SU-DHL-6 (cell line): ENCODE measurements around the gene AQP5.

ENCODE experiments used
- H2AFZ ChIP-seq: fragments of 200-600 bp; sonication (generic); 2 replicates; pipeline ENCODE4 v1.6.1; 2014; ENCODE audit warnings: low read depth, mild to moderate bottlenecking, moderate library complexity, mixed read lengths, antibody characterized with exemption, low read length; ENCODE audit not compliant: severe bottlenecking
- H3F3A ChIP-seq: fragments of 200-600 bp; shearing (Covaris generic); 2 replicates; pipeline ENCODE4 v1.6.0; 2016; ENCODE audit warnings: antibody characterized with exemption, mild to moderate bottlenecking; ENCODE audit not compliant: insufficient read depth
- H3K27ac ChIP-seq: fragments of 200-600 bp; sonication (generic); 2 replicates; pipeline ENCODE4 v1.5.1; 2016; ENCODE audit warnings: low read depth, mild to moderate bottlenecking, low read length, moderate library complexity, mixed read lengths
- H3K27me3 ChIP-seq: fragments of 200-600 bp; sonication (generic), shearing (Covaris generic); 2 replicates; pipeline ENCODE4 v1.6.0; 2014; ENCODE audit warnings: mild to moderate bottlenecking, low read length
- H3K36me3 ChIP-seq: fragments of 200-600 bp; sonication (generic); 2 replicates; pipeline ENCODE4 v1.6.1; 2014; ENCODE audit warnings: mild to moderate bottlenecking, low read length, mixed read lengths
- H3K4me2 ChIP-seq: fragments of 300-600, 200-600 bp; shearing (Covaris generic), sonication (generic); 2 replicates; pipeline ENCODE4 v1.6.0; 2014; ENCODE audit warnings: low read length, low read depth, mild to moderate bottlenecking; ENCODE audit not compliant: poor library complexity, severe bottlenecking
- H3K4me3 ChIP-seq: fragments of 200-600 bp; sonication (generic); 2 replicates; pipeline ENCODE4 v1.5.1; 2014; ENCODE audit warnings: antibody characterized with exemption, low read length, mild to moderate bottlenecking, mixed read lengths; ENCODE audit not compliant: insufficient read depth, poor library complexity, severe bottlenecking
- H3K79me2 ChIP-seq: fragments of 200-600 bp; sonication (generic); 2 replicates; pipeline ENCODE4 v1.6.1; 2014; ENCODE audit warnings: mild to moderate bottlenecking, low read length, moderate library complexity; ENCODE audit not compliant: insufficient read depth
- H3K9ac ChIP-seq: fragments of 200-600 bp; sonication (generic); 2 replicates; pipeline ENCODE4 v1.7.0; 2014; ENCODE audit warnings: mild to moderate bottlenecking, low read length
- H3K9me2 ChIP-seq: fragments of 200-600 bp; sonication (generic); replicated peaks from 2 replicates; pipeline ENCODE4 v1.6.1; 2014; ENCODE audit warnings: low read length; ENCODE audit not compliant: insufficient read depth
- H3K9me3 ChIP-seq: fragments of 200-600 bp; sonication (generic); 2 replicates; pipeline ENCODE4 v1.6.1; 2014; ENCODE audit warnings: low read length, mixed read lengths; ENCODE audit not compliant: insufficient read depth
- H4K20me1 ChIP-seq: fragments of 200-600 bp; sonication (generic); 2 replicates; pipeline ENCODE4 v1.6.1; 2014; ENCODE audit warnings: low read depth, mild to moderate bottlenecking, antibody characterized with exemption, low read length, moderate library complexity, mixed read lengths
- CTCF ChIP-seq: fragments of 200-600 bp; sonication (generic); IDR thresholded peaks from one replicate; pipeline ENCODE4 v1.5.1; 2017; ENCODE audit warnings: antibody characterized with exemption, mild to moderate bottlenecking, low read length, moderate library complexity; ENCODE audit not compliant: insufficient read depth, poor library complexity, severe bottlenecking
- EZH2phosphoT487 ChIP-seq: fragments of 200-600 bp; sonication (generic), shearing (Covaris generic); conservative IDR thresholded peaks from 2 replicates; pipeline ENCODE4 v1.6.1; 2018; ENCODE audit warnings: mild to moderate bottlenecking, antibody characterized with exemption, low read length, moderate library complexity, mixed read lengths

Gene AQP5

DNA sequence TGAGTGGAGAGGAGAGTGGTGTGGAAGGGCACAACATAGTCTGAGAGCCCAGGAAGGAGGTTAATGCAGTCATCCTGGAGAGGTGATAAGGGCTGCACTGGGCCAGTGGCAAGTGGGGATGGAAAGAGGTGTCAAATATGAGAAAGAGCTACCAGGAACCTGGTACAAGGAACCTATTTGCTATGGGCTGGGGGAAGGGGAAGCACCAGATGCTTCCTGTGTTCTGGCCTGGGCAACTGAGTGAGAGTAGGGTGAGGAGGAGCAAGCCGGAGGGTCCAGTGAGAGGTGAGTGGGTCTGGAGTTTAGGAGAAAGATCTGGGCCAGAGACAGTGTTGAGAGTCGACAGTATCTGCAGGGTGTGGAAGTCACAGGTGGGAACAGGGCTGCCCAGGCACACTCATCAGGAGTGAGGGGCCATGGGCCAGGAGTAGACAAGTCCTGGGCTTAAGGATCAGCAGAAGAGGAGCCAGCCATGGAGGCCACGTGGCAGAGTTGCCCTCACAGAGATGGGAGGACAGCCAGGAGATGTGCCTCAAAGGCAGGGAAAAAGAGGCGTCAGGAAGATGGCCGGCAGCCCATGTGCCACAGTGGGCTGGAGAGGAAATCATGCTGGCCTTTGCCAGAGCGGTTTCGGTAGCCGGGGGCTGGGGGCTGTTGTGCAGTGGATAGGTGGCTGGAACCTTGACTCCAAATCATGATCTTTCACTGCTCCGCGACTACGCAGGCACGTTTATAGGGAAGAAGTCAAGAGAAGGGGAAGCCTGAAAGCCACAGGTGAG, 8.2 kb downstream of the AQP5 start:
- H3F3A ChIP-seq, result no peaks in the 10 kb centered on the region
- no peaks in the 10 kb centered on the region for H4K20me1 ChIP-seq
- H3K4me3 ChIP-seq, result no peak overlapping the region
- no peak overlapping the region for H3K27ac ChIP-seq
- no peak overlapping the region for H3K9ac ChIP-seq
- no peak overlapping the region for H2AFZ ChIP-seq
- no peaks in the 10 kb centered on the region for H3K9me3 ChIP-seq
- no peak for TF ChIP-seq EZH2phosphoT487
- no peak for TF ChIP-seq CTCF
- no peaks in the 10 kb centered on the region for H3K36me3 ChIP-seq
- H3K27me3 ChIP-seq, result no peaks in the 10 kb centered on the region
- no peaks in the 10 kb centered on the region for H3K9me2 ChIP-seq
- H3K79me2 ChIP-seq, result no peaks in the 10 kb centered on the region
- no peak overlapping the region for H3K4me2 ChIP-seq

DNA sequence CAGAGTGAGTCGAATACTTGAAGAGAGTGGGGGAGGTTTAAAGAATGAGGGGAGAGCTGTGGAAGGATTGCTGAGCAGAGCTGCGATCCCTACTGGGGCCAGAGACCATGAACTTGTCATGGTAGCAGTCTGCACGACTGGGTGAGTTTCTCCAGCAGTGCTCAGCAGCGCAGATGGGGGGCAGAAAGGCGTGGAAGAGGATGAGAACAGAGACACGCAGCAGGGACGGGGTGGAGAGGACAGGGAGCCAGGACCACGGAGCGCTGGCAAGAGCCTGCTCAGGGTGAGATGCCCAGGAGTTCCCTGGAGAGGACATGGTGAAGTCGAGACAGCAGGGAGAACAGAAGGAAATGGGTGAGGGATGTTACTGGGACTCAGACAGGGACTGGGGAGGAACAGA, 9.0 kb downstream of the AQP5 start:
- no peak overlapping the region for H3K9ac ChIP-seq
- no peaks in the 10 kb centered on the region for H3F3A ChIP-seq
- no peak overlapping the region for H3K27ac ChIP-seq
- H3K4me3 ChIP-seq, result no peak overlapping the region
- H4K20me1 ChIP-seq, result no peaks in the 10 kb centered on the region
- H2AFZ ChIP-seq, result no peak overlapping the region
- TF ChIP-seq EZH2phosphoT487 (no peak), CTCF (no peak)
- H3K79me2 ChIP-seq, result no peaks in the 10 kb centered on the region
- H3K36me3 ChIP-seq, result no peaks in the 10 kb centered on the region
- H3K27me3 ChIP-seq, result no peaks in the 10 kb centered on the region
- no peaks in the 10 kb centered on the region for H3K9me2 ChIP-seq
- H3K9me3 ChIP-seq, result no peaks in the 10 kb centered on the region
- no peak overlapping the region for H3K4me2 ChIP-seq

GRCh38 chr12:49971141-49971540, 9.5 kb downstream of the AQP5 start:
- no peak for TF ChIP-seq CTCF
- TF ChIP-seq EZH2phosphoT487, result no peak
- Histone ChIP-seq H4K20me1 (no peaks in the 10 kb centered on the region), H3K36me3 (no peaks in the 10 kb centered on the region), H3K27me3 (no peaks in the 10 kb centered on the region), H3K9ac (no peak overlapping the region), H3K27ac (no peak overlapping the region), H3F3A (no peaks in the 10 kb centered on the region), H3K79me2 (no peaks in the 10 kb centered on the region), H3K9me3 (no peaks in the 10 kb centered on the region), H3K4me2 (no peak overlapping the region), H3K4me3 (no peak overlapping the region), H3K9me2 (no peaks in the 10 kb centered on the region), H2AFZ (no peak overlapping the region)
